HCT116 (cell line): Measurements from ENCODE around the gene BAHCC1. TPM values are rescaled to one million over a fixed set of nuclear protein-coding genes. Genes with fewer than 3 reads are reported as not detected.

Source experiments
- ATAC-seq: fragments of 200-7000 bp; cut with Tn5 transposase; 2 replicates; pipeline ENCODE4 v1.9.1; 2020; ENCODE audit warnings: mild to moderate bottlenecking, moderate library complexity
- BruUV-seq: library from RNA; stranded (reverse); fragments of 400-500 nt; replicated peaks from 2 replicates; lab custom pipeline; 2021; lab: Mats Ljungman, UMichigan
- CTCF ChIA-PET: fragments of 300-600 bp; sonication (Branson Sonifier 250); formaldehyde crosslinking; loops from one replicate; lab custom pipeline; 2021; ENCODE audit warnings: antibody characterized with exemption; lab: Charles Lee
- POLR2A ChIA-PET: fragments of 300-600, 350-600 bp; sonication (Branson Sonifier 250); formaldehyde crosslinking; loops from one replicate; lab custom pipeline; 2021; ENCODE audit warnings: antibody characterized with exemption; lab: Charles Lee
- RAD21 ChIA-PET, 2 experiments: fragments of 300-600 bp; sonication (Branson Sonifier 250); formaldehyde crosslinking; loops; one replicate each; lab custom pipeline; 2023; ENCODE audit warnings: low total read pairs in 2 of 2; ENCODE audit not compliant: uncharacterized antibody in 2 of 2, unreplicated experiment in 2 of 2, low non-redundant PET in 1 of 2; lab: Charles Lee
- DNase-seq: peaks from one replicate; pipeline ENCODE4 v3.0.0-alpha.2; 2010; ENCODE audit warnings: low read depth, low spot score
- H2AFZ ChIP-seq: fragments of 200-600 bp; shearing (Covaris generic), sonication (generic); 2 replicates; pipeline ENCODE4 v1.6.1; 2017; ENCODE audit warnings: low read depth, mixed run types, mixed read lengths, antibody characterized with exemption, low read length; ENCODE audit not compliant: poor library complexity, severe bottlenecking
- H3K27ac ChIP-seq: 2 replicates; pipeline ENCODE4 v1.5.1; 2012; ENCODE audit warnings: low read depth, low read length
- H3K27me3 ChIP-seq: fragments of 200-600 bp; sonication (generic); 2 replicates; pipeline ENCODE4 v1.6.1; 2016; ENCODE audit warnings: mixed run types, low read length, mixed read lengths; ENCODE audit not compliant: insufficient read depth
- H3K36me3 ChIP-seq, 2 experiments: fragments of 200-500 bp in 1 of 2; fragments of 200-600 bp in 1 of 2; sonication (Bioruptor generic) in 1 of 2; sonication (generic) in 1 of 2; 2 replicates each; pipeline versions ENCODE4 v1.5.1 to v1.6.1; 2014 to 2016; ENCODE audit warnings: low read length in 2 of 2, inconsistent platforms in 1 of 2, mixed read lengths in 1 of 2, mixed run types in 1 of 2; ENCODE audit not compliant: insufficient read depth in 2 of 2, control insufficient read depth in 1 of 2
- H3K4me1 ChIP-seq, 2 experiments: fragments of 200-600 bp in 1 of 2; sonication (generic) in 1 of 2; 2 replicates each; pipeline versions ENCODE4 v1.5.1 to v1.6.1; 2012 to 2017; ENCODE audit warnings: low read length in 2 of 2, inconsistent platforms in 1 of 2, mild to moderate bottlenecking in 1 of 2, mixed read lengths in 1 of 2, mixed run types in 1 of 2, moderate library complexity in 1 of 2; ENCODE audit not compliant: insufficient read depth in 2 of 2, control insufficient read depth in 1 of 2
- H3K4me2 ChIP-seq: fragments of 200-600 bp; sonication (generic); 2 replicates; pipeline ENCODE4 v1.6.1; 2017; ENCODE audit warnings: mixed run types, low read length, mixed read lengths
- H3K4me3 ChIP-seq, 2 experiments: fragments of 200-600 bp in 1 of 2; sonication (generic) in 1 of 2; replicated peaks in 1 of 2; 2 replicates each; pipeline ENCODE4 v1.5.1; 2011 to 2016; ENCODE audit warnings: low read length in 2 of 2, control low read depth in 1 of 2, low read depth in 1 of 2, mild to moderate bottlenecking in 1 of 2, mixed read lengths in 1 of 2, mixed run types in 1 of 2
- H3K79me2 ChIP-seq: fragments of 200-600 bp; sonication (generic); 2 replicates; pipeline ENCODE4 v1.6.1; 2017; ENCODE audit warnings: mild to moderate bottlenecking, mixed run types, low read length, moderate library complexity, mixed read lengths; ENCODE audit not compliant: insufficient read depth
- H3K9ac ChIP-seq: fragments of 200-600 bp; sonication (generic); 2 replicates; pipeline ENCODE4 v1.6.1; 2016; ENCODE audit warnings: low read length, mixed read lengths
- H3K9me2 ChIP-seq: fragments of 200-600 bp; sonication (generic), shearing (Covaris generic); 2 replicates; pipeline ENCODE4 v1.6.1; 2017; ENCODE audit warnings: mixed run types, mild to moderate bottlenecking, moderate library complexity; ENCODE audit not compliant: insufficient read depth
- H3K9me3 ChIP-seq, 2 experiments: fragments of 200-500 bp in 1 of 2; fragments of 200-600 bp in 1 of 2; sonication (Bioruptor generic) in 1 of 2; sonication (generic) in 1 of 2; 2 replicates each; pipeline ENCODE4 v1.6.1; 2014 to 2017; ENCODE audit warnings: low read length in 2 of 2, mixed read lengths in 2 of 2, inconsistent platforms in 1 of 2, low read depth in 1 of 2, mild to moderate bottlenecking in 1 of 2, mixed run types in 1 of 2, moderate library complexity in 1 of 2; ENCODE audit not compliant: control insufficient read depth in 1 of 2, insufficient read depth in 1 of 2
- H4K20me1 ChIP-seq: fragments of 200-600 bp; sonication (generic), shearing (Covaris generic); 2 replicates; pipeline ENCODE4 v1.6.1; 2017; ENCODE audit warnings: mixed run types, mild to moderate bottlenecking, moderate library complexity; ENCODE audit not compliant: insufficient read depth
- CEBPB ChIP-seq: IDR thresholded peaks from 2 replicates; pipeline ENCODE4 v1.6.1; 2012; ENCODE audit warnings: low read depth
- CTCF ChIP-seq, 3 experiments: fragments of 200-600 bp in 1 of 3; sonication (generic) in 1 of 3; IDR thresholded peaks in 2 of 3; conservative IDR thresholded peaks in 1 of 3; 2 replicates each; pipeline ENCODE4 v1.5.1; 2012 to 2017; ENCODE audit warnings: low read depth in 2 of 3, low read length in 2 of 3, antibody characterized with exemption in 1 of 3, borderline replicate concordance in 1 of 3, control low read depth in 1 of 3, mild to moderate bottlenecking in 1 of 3, mixed read lengths in 1 of 3, mixed run types in 1 of 3, moderate library complexity in 1 of 3; ENCODE audit not compliant: insufficient read depth in 1 of 3
- ELF1 ChIP-seq: IDR thresholded peaks from 2 replicates; pipeline ENCODE4 v1.6.1; 2012; ENCODE audit warnings: low read depth, borderline replicate concordance
- EZH2phosphoT487 ChIP-seq: fragments of 200-600 bp; IDR thresholded peaks from 2 replicates; pipeline ENCODE4 v1.6.1; 2018; ENCODE audit warnings: antibody characterized with exemption, borderline replicate concordance
- MAX ChIP-seq: IDR thresholded peaks from 2 replicates; pipeline ENCODE4 v1.6.1; 2012
- RAD21 ChIP-seq: IDR thresholded peaks from 2 replicates; pipeline ENCODE4 v1.6.1; 2012; ENCODE audit warnings: low read depth, mild to moderate bottlenecking
- REST ChIP-seq: IDR thresholded peaks from 2 replicates; pipeline ENCODE4 v1.6.1; 2012; ENCODE audit warnings: low read depth
- SIN3A ChIP-seq: IDR thresholded peaks from 2 replicates; pipeline ENCODE4 v1.6.1; 2012; ENCODE audit warnings: low read depth
- SP1 ChIP-seq: IDR thresholded peaks from 2 replicates; pipeline ENCODE4 v1.6.1; 2012; ENCODE audit warnings: low read depth
- ZNF274 ChIP-seq: fragments of 200-500 bp; sonication (Bioruptor generic); IDR thresholded peaks from 2 replicates; pipeline ENCODE4 v1.6.1; 2014; ENCODE audit warnings: mild to moderate bottlenecking, low read depth, low read length, inconsistent platforms
- intact Hi-C: fragments of 100-400 bp; cut with micrococcal nuclease; formaldehyde crosslinking; loops from 2 replicates; pipeline ENCODE4 v1.10.0; 2022
- total RNA-seq: library from RNA; stranded (reverse); gene quantifications from one replicate; pipeline ENCODE4 v1.2.1, GENCODE V29; 2021; ENCODE audit not compliant: unreplicated experiment

The BAHCC1 gene
- total RNA-seq, 1 experiment from 2014 or later: 45.2 TPM

- TF ChIP-seq CTCF (IDR thresholded peaks at IDR 0.05 in 2 of 3, conservative IDR thresholded peaks at IDR 0.05 in 1 of 3; ENCODE audit: borderline replicate concordance in 1 of 3, insufficient read depth in 1 of 3, low read depth in 2 of 3, low read length in 2 of 3): peak; percentile 93 to 97 (median 96)
- no peak for TF ChIP-seq CEBPB
- TF ChIP-seq MAX: peak; percentile 94
- no peak for TF ChIP-seq ELF1
Measured at GRCh38 chr17:81484195-81484979, 89.1 kb downstream of the BAHCC1 start (continued).

GRCh38 chr17:81486199-81486810 is 91.0 kb downstream of the BAHCC1 start:
- ATAC-seq: no peak
- no peak for DNase-seq
- ChIA-PET RAD21 (no interaction called here), CTCF (interaction anchor here (2.7 kb wide), 1 partner anchor 14 kb away, joined by 17 read pairs; no protein-coding TSS in a partner anchor), POLR2A (interaction anchor here (2.9 kb wide), 1 partner anchor 23 kb away, joined by 10 read pairs; no protein-coding TSS in a partner anchor)
- Histone ChIP-seq H4K20me1 (no peaks in the 10 kb centered on the region), H3K4me3 (no peak overlapping the region), H3K36me3 (no peaks in the 10 kb centered on the region), H3K4me1 (peaks cover 22 to 57% of the 10 kb centered on the region in 2 experiments), H3K4me2 (no peak overlapping the region), H3K9ac (no peak overlapping the region), H3K27ac (no peak overlapping the region), H3K27me3 (no peaks in the 10 kb centered on the region), H2AFZ (no peak overlapping the region), H3K79me2 (no peaks in the 10 kb centered on the region; the same call in 1 of the 2 replicates), H3K9me3 (no peaks in the 10 kb centered on the region), H3K9me2 (no peaks in the 10 kb centered on the region)
- no peak for TF ChIP-seq REST
- TF ChIP-seq EZH2phosphoT487: no peak
- TF ChIP-seq ZNF274: no peak
- TF ChIP-seq SIN3A: no peak
- TF ChIP-seq RAD21: no peak
- no peak for TF ChIP-seq SP1
- no peak for TF ChIP-seq MAX
- BruUV-seq: no TSS peak
- intact Hi-C loops: loop anchor here (5.0 kb wide), 2 partner anchors 189 to 344 kb away; partner anchors contain the start of gene SLC38A10
